GM12878 (cell line): ENCODE data around the gene DCN. TPM values are rescaled to one million over a fixed set of nuclear protein-coding genes. Genes with fewer than 3 reads are reported as not detected.

ENCODE experiments used
- ATAC-seq: fragments of 200-7000 bp; cut with Tn5 transposase; 3 replicates; pipeline ENCODE4 v1.9.1; 2020; ENCODE audit warnings: mild to moderate bottlenecking, moderate library complexity
- BruUV-seq: library from RNA; stranded (reverse); fragments of 400-500 nt; replicated peaks from 2 replicates; lab custom pipeline; 2021; lab: Mats Ljungman, UMichigan
- CTCF ChIA-PET: fragments of 300-600 bp; sonication (Branson Sonifier 250); formaldehyde crosslinking; extraction: SDS; loops from one replicate; lab custom pipeline; 2021; ENCODE audit warnings: inconsistent platforms; lab: Yijun Ruan, JAX
- POLR2A ChIA-PET: fragments of 350-600 bp; formaldehyde crosslinking; extraction: SDS; loops from one replicate; lab custom pipeline; 2021; ENCODE audit warnings: inconsistent platforms; lab: Charles Lee
- RAD21 ChIA-PET: fragments of 300-600 bp; sonication (Branson Sonifier 250); formaldehyde crosslinking; loops from one replicate; lab custom pipeline; 2023; ENCODE audit warnings: antibody characterized with exemption; ENCODE audit not compliant: unreplicated experiment; lab: Charles Lee
- SMC1A ChIA-PET: fragments of 300-600 bp; sonication (Branson Sonifier 250); formaldehyde crosslinking; loops from one replicate; lab custom pipeline; 2023; ENCODE audit not compliant: unreplicated experiment, uncharacterized antibody; lab: Charles Lee
- DNase-seq: peaks from one replicate; pipeline ENCODE4 v3.0.0-alpha.2; 2011; ENCODE audit warnings: low read depth, low spot score
- FAIRE-seq: peaks from 3 replicates; lab custom pipeline; 2011; peaks lifted over from hg19 to GRCh38; lab: Jason Lieb, UNC
- H2AFZ ChIP-seq: 2 replicates; pipeline ENCODE4 v1.6.0; 2011; ENCODE audit warnings: low read depth, low read length, control low read depth; ENCODE audit not compliant: control insufficient read depth
- H3K27ac ChIP-seq: 2 replicates; pipeline ENCODE4 v1.5.1; 2011; ENCODE audit warnings: control low read depth; ENCODE audit not compliant: control insufficient read depth, insufficient read depth
- H3K27me3 ChIP-seq, 2 experiments: replicated peaks in 1 of 2; 2 replicates each; pipeline versions ENCODE4 v1.6.0 to v1.6.1; 2011; ENCODE audit warnings: low read length in 1 of 2; ENCODE audit not compliant: control insufficient read depth in 2 of 2, insufficient read depth in 2 of 2
- H3K36me3 ChIP-seq, 2 experiments: 2 replicates each; pipeline ENCODE4 v1.5.1; 2011; ENCODE audit warnings: low read length in 1 of 2; ENCODE audit not compliant: control insufficient read depth in 2 of 2, insufficient read depth in 2 of 2
- H3K4me1 ChIP-seq: 2 replicates; pipeline ENCODE4 v1.6.1; 2011; ENCODE audit warnings: mild to moderate bottlenecking, low read length, moderate library complexity, mixed read lengths; ENCODE audit not compliant: control insufficient read depth, insufficient read depth
- H3K4me2 ChIP-seq: 2 replicates; pipeline ENCODE4 v1.6.0; 2011; ENCODE audit warnings: control low read depth; ENCODE audit not compliant: control insufficient read depth, insufficient read depth
- H3K4me3 ChIP-seq: fragments of 200-600 bp; sonication (generic); 2 replicates; pipeline ENCODE4 v1.5.1; 2016
- H3K79me2 ChIP-seq: 2 replicates; pipeline ENCODE4 v1.6.0; 2011; ENCODE audit warnings: low read length; ENCODE audit not compliant: control insufficient read depth, insufficient read depth
- H3K9ac ChIP-seq: 2 replicates; pipeline ENCODE4 v1.8.0; 2011; ENCODE audit warnings: low read length, control low read depth, mixed read lengths; ENCODE audit not compliant: control insufficient read depth, insufficient read depth
- H3K9me3 ChIP-seq: replicated peaks from 3 replicates; pipeline ENCODE4 v1.5.1; 2011; ENCODE audit warnings: mild to moderate bottlenecking, low read length; ENCODE audit not compliant: control insufficient read depth, insufficient read depth
- H4K20me1 ChIP-seq: 2 replicates; pipeline ENCODE4 v1.6.0; 2011; ENCODE audit not compliant: control insufficient read depth, insufficient read depth
- CEBPB ChIP-seq, 2 experiments: fragments of 150-350 bp in 1 of 2; IDR thresholded peaks; 2 replicates each; pipeline ENCODE4 v1.6.1; 2012 to 2014; ENCODE audit warnings: low read depth in 2 of 2, low read length in 2 of 2, borderline replicate concordance in 1 of 2, inconsistent platforms in 1 of 2
- CHD2 ChIP-seq: IDR thresholded peaks from 2 replicates; pipeline ENCODE4 v1.6.1; 2011; ENCODE audit warnings: low read depth, low read length, improper control_type of control experiment, borderline replicate concordance
- HCFC1 ChIP-seq: fragments of 150-350 bp; IDR thresholded peaks from 2 replicates; pipeline ENCODE4 v1.6.1; 2014; ENCODE audit warnings: low read length
- HDAC6 ChIP-seq: fragments of 200-600 bp; sonication (generic); IDR thresholded peaks from one replicate; pipeline ENCODE4 v1.8.0; 2017; ENCODE audit warnings: antibody characterized with exemption; ENCODE audit not compliant: unreplicated experiment
- IKZF1 ChIP-seq: fragments of 450-650 bp; conservative IDR thresholded peaks from 2 replicates; pipeline ENCODE4 v1.6.1; 2017; ENCODE audit warnings: antibody characterized with exemption, mild to moderate bottlenecking
- JUNB ChIP-seq: IDR thresholded peaks from 2 replicates; pipeline ENCODE4 v1.6.1; 2016; ENCODE audit warnings: antibody characterized with exemption, mild to moderate bottlenecking
- KAT2A ChIP-seq: conservative IDR thresholded peaks from 2 replicates; pipeline ENCODE4 v1.6.1; 2011; ENCODE audit warnings: low read depth, low read length; ENCODE audit not compliant: control insufficient read depth
- NRF1 ChIP-seq: conservative IDR thresholded peaks from 2 replicates; pipeline ENCODE4 v1.6.1; 2011; ENCODE audit warnings: mild to moderate bottlenecking, low read depth, low read length, improper control_type of control experiment
- POU2F2 ChIP-seq: IDR thresholded peaks from 3 replicates; pipeline ENCODE4 v1.6.1; 2011; ENCODE audit warnings: low read depth, mild to moderate bottlenecking, low read length, borderline replicate concordance
- REST ChIP-seq: IDR thresholded peaks from 2 replicates; pipeline ENCODE4 v1.6.1; 2012; ENCODE audit warnings: mild to moderate bottlenecking, low read depth, low read length
- SMC3 ChIP-seq: IDR thresholded peaks from 2 replicates; pipeline ENCODE4 v1.6.1; 2011; ENCODE audit warnings: low read length, improper control_type of control experiment, borderline replicate concordance
- SP1 ChIP-seq: IDR thresholded peaks from one replicate; pipeline ENCODE4 v1.6.1; 2011; ENCODE audit warnings: low read depth, low read length
- SREBF1 ChIP-seq: IDR thresholded peaks from 2 replicates; pipeline ENCODE4 v1.6.1; 2012; ENCODE audit warnings: mild to moderate bottlenecking, low read length
- SRF ChIP-seq, 2 experiments: IDR thresholded peaks; 2 replicates each; pipeline ENCODE4 v1.6.1; 2011; ENCODE audit warnings: low read depth in 2 of 2, low read length in 2 of 2, mild to moderate bottlenecking in 1 of 2, moderate library complexity in 1 of 2
- SUPT20H ChIP-seq: IDR thresholded peaks from 2 replicates; pipeline ENCODE4 v1.6.1; 2011; ENCODE audit warnings: low read depth, mild to moderate bottlenecking, low read length, moderate library complexity, borderline replicate concordance; ENCODE audit not compliant: control insufficient read depth
- YBX1 ChIP-seq: fragments of 450-650 bp; IDR thresholded peaks from 2 replicates; pipeline ENCODE4 v1.6.1; 2016; ENCODE audit warnings: antibody characterized with exemption
- ZNF24 ChIP-seq: fragments of 450-650 bp; IDR thresholded peaks from 2 replicates; pipeline ENCODE4 v1.6.1; 2017; ENCODE audit warnings: antibody characterized with exemption, mild to moderate bottlenecking
- WGBS: methylation state at CpG from one replicate; pipeline ENCODE4 v1.1.6; 2016; ENCODE audit warnings: low lambda C conversion rate; ENCODE audit not compliant: insufficient replicate concordance, insufficient coverage; ENCODE audit errors: missing lambda C conversion rate; 5-methylcytosine and 5-hydroxymethylcytosine counted together
- in situ Hi-C: fragments of 300-500 bp; cut with MboI; formaldehyde crosslinking; loops from 9 replicates; pipeline ENCODE4 v1.14.3; 2018; ENCODE audit warnings: mixed read lengths
- intact Hi-C: fragments of 100-400 bp; cut with micrococcal nuclease; formaldehyde crosslinking; loops from one replicate; pipeline ENCODE4 v1.14.2; 2022; ENCODE audit not compliant: unreplicated experiment
- polyA plus RNA-seq, 11 experiments: library from polyadenylated mRNA; depleted of rRNA in 4 of 11; unstranded in 6 of 11; stranded (reverse) in 5 of 11; fragments of >200 nt; fragmentation: Nextera tagmentation in 4 of 11; fragmentation: Illumina TruSeq in 1 of 11; extraction: Ambion mirVana in 4 of 11; extraction: Trizol in 1 of 11; gene quantifications; 1 replicate in 1 of 11; 2 replicates in 10 of 11; pipeline versions ENCODE4 v1.2.1 to v1.2.3, GENCODE V29; 2011 to 2016; ENCODE audit warnings: inconsistent platforms in 2 of 11, missing spikeins in 2 of 11, low read depth in 1 of 11
- total RNA-seq, 4 experiments: library from RNA; depleted of rRNA in 3 of 4; stranded (reverse); fragments of >200 nt in 3 of 4; fragmentation: Illumina TruSeq in 1 of 4; extraction: Trizol in 1 of 4; gene quantifications; 2 replicates each; pipeline versions ENCODE4 v1.2.1 to v1.2.3, GENCODE V29; 2013 to 2021
- TF ChIP-seq, protein P1 (sequence below): IDR thresholded peaks from 2 replicates; pipeline ENCODE4 v1.6.1; 2011; ENCODE audit warnings: borderline replicate concordance, low read depth, mild to moderate bottlenecking, moderate library complexity, low read length; ENCODE audit not compliant: insufficient read depth, poor library complexity, severe bottlenecking

Gene DCN
- total and polyA plus RNA-seq, 10 of the 15 experiments (the other 5 are each of a cell fraction or from before 2014, with no cell fraction given), result 0.07 to 2.1 (median 0.75) TPM; not detected in 6

DNA sequence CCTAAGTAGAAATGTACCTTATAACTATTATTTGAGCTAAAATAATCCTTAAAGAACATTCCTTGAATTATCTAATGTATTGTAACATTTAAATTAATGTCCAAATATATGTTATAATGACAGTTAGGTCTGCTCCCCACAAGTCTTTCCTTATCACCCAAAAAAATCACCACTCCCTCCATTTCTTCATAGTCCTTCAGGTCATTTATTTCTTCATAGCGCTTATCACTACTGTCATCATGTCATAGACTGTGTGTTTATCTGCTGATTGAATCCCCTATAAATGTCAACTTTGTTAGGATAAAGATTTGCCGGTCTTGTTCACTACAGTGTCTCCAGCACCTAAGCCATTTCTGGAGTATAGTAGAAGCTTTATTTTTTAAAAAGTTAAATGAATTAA is 83.3 kb downstream of the DCN start:
- intact Hi-C loops, result no loop called here
- RAD21 ChIA-PET, result interaction anchor here (0.9 kb wide), 1 partner anchor 10 kb away, joined by 3 read pairs; no protein-coding TSS in a partner anchor

More for the DNA sequence above, 83.3 kb downstream of the DCN start:
- DNase-seq (no peak), FAIRE-seq (no peak)
- Histone ChIP-seq H3K36me3 (no peaks in the 10 kb centered on the region), H3K9me3 (no peaks in the 10 kb centered on the region), H3K79me2 (no peaks in the 10 kb centered on the region), H3K27me3 (no peaks in the 10 kb centered on the region), H3K27ac (no peak overlapping the region), H3K4me2 (no peak overlapping the region), H2AFZ (no peak overlapping the region)
- no TSS peak for BruUV-seq
- in situ Hi-C loops, result no loop called here
- 22% methylated on average over 2 of the region's 2 CpGs for WGBS
- CTCF ChIA-PET, result interaction anchor here (0.7 to 4.2 kb wide), 3 partner anchors 10 to 119 kb away, joined by 3 to 23 read pairs (median 3); partner anchors contain the start of gene LUM
- TF ChIP-seq ZNF24, result no peak
- no peak for TF ChIP-seq YBX1
- no peak for TF ChIP-seq SUPT20H
- no peak for TF ChIP-seq SP1
- TF ChIP-seq POU2F2, result no peak
- TF ChIP-seq HCFC1, result no peak
- no peak for TF ChIP-seq REST
- TF ChIP-seq CEBPB (IDR thresholded peaks at IDR 0.05; ENCODE audit: borderline replicate concordance in 1 of 2, low read depth in 2 of 2, low read length in 2 of 2), result no peak
- no peak for TF ChIP-seq SRF (IDR thresholded peaks at IDR 0.05; ENCODE audit: low read depth in 2 of 2, low read length in 2 of 2)
- no peak for TF ChIP-seq KAT2A
- no peak for TF ChIP-seq SREBF1
- no peak for TF ChIP-seq SMC3
- TF ChIP-seq, protein P1, sequence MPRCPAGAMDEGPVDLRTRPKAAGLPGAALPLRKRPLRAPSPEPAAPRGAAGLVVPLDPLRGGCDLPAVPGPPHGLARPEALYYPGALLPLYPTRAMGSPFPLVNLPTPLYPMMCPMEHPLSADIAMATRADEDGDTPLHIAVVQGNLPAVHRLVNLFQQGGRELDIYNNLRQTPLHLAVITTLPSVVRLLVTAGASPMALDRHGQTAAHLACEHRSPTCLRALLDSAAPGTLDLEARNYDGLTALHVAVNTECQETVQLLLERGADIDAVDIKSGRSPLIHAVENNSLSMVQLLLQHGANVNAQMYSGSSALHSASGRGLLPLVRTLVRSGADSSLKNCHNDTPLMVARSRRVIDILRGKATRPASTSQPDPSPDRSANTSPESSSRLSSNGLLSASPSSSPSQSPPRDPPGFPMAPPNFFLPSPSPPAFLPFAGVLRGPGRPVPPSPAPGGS, result no peak
- no peak for TF ChIP-seq CHD2
- no peak for TF ChIP-seq NRF1
- TF ChIP-seq JUNB, result no peak
- TF ChIP-seq HDAC6, result no peak
- TF ChIP-seq IKZF1, result no peak
- TF ChIP-seq, all 136 proteins: peak for 0
- ChIA-PET POLR2A (no interaction called here), SMC1A (interaction anchor here (1.3 kb wide), 1 partner anchor 9 kb away, joined by 5 read pairs; no protein-coding TSS in a partner anchor)
- Histone ChIP-seq H3K4me3 (no peak overlapping the region), H4K20me1 (no peaks in the 10 kb centered on the region), H3K4me1 (no peaks in the 10 kb centered on the region), H3K9ac (no peak overlapping the region)
- ATAC-seq, result no peak
